Activated CD4-positive, alpha-beta memory T cell treated with anti-CD3 and anti-CD28 coated beads, Interleukin-2, amount 10 ng/mL, durations not matched to agents 7 days and 5 days (primary cell): ENCODE results near the gene TRPM3. TPM values are rescaled to one million over a fixed set of nuclear protein-coding genes. Genes with fewer than 3 reads are reported as not detected.

ENCODE experiments used
- CTCF ChIA-PET: fragments of 350-600 bp; sonication (Branson Sonifier 250); formaldehyde crosslinking; loops from one replicate; lab custom pipeline; 2021; ENCODE audit warnings: antibody characterized with exemption, inconsistent platforms; lab: Charles Lee
- POLR2A ChIA-PET: fragments of 350-600 bp; sonication (Branson Sonifier 250); formaldehyde crosslinking; loops from one replicate; lab custom pipeline; 2021; ENCODE audit warnings: antibody characterized with exemption; lab: Charles Lee
- DNase-seq: peaks from one replicate; pipeline ENCODE4 v3.0.0-alpha.2; 2020
- H3K27ac Mint-ChIP-seq: one replicate; pipeline ENCODE4 v1.8.0; 2021; ENCODE audit warnings: mild to moderate bottlenecking, mixed read lengths
- H3K27me3 Mint-ChIP-seq: one replicate; pipeline ENCODE4 v1.8.0; 2021; ENCODE audit warnings: mixed read lengths
- H3K36me3 Mint-ChIP-seq: one replicate; pipeline ENCODE4 v1.8.0; 2021; ENCODE audit warnings: low read depth, mixed read lengths
- H3K4me1 Mint-ChIP-seq: one replicate; pipeline ENCODE4 v1.8.0; 2021; ENCODE audit warnings: mixed read lengths
- H3K4me3 Mint-ChIP-seq: one replicate; pipeline ENCODE4 v1.8.0; 2021; ENCODE audit warnings: mild to moderate bottlenecking, mixed read lengths
- H3K9me3 Mint-ChIP-seq: one replicate; pipeline ENCODE4 v1.8.0; 2021; ENCODE audit warnings: mixed read lengths
- total RNA-seq, 2 experiments: library from RNA; stranded (reverse); gene quantifications; one replicate each; pipeline ENCODE4 v1.2.3, GENCODE V29; 2021

TRPM3 gene
- total RNA-seq, 2 experiments from 2014 or later = not detected

DNA sequence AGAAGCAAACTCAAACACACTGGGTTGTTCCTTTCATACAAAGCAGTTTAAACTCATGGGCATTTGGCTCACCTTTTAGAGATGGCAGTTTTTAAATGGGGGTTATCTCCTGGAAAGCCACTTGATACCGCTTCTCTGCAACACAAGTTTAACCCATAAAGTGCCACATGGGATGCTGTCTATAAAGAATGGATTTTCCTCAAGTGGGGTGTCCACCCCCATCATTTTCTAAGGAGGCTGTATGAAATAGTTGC, 528 bp upstream of the TRPM3 start:
- ChIA-PET POLR2A (no interaction called here), CTCF (no interaction called here)
- Mint-ChIP-seq H3K27me3 (peaks cover 6% of the 10 kb centered on the region), H3K36me3 (no peaks in the 10 kb centered on the region), H3K4me3 (no peak overlapping the region), H3K9me3 (no peaks in the 10 kb centered on the region), H3K4me1 (no peaks in the 10 kb centered on the region), H3K27ac (no peak overlapping the region)
- DNase-seq = no peak

DNA sequence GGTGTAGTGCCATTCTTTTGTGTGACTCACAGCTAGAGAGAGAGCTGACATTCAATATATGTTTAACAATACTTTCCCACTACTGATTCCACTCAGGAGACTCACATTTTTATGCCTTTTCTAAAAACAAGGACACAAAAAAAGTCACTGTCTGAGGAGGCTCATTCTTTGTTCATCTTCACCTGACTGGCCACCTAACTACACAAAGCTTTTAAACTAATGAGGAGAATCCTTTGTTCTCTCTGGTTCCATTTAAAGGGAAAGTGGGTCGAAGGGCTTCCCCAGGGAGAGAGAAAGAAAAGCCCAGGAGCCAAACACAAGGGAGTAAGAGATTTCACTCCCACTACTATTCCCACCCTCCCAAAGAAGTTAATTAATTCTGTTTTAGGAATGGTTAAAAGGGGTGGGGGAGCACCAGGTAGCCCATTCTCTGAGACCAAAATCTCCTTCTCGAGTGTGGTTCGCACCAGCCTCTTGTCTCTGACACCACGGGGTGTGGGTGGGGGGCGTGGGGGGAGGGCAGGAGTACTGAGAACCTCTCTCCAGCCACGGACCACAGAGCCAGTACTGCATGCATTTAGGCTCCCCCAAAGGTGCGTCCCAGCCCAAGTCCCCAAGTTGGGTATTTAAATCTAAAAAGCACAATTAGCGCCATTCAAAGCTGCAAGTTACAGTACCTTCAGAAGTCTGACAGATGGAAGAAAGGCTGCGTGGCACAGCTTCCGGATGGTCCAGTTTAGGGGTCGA, 747 bp downstream of the TRPM3 start:
- H3K4me3 Mint-ChIP-seq = no peak overlapping the region
- ChIA-PET POLR2A (no interaction called here), CTCF (no interaction called here)
- no peaks in the 10 kb centered on the region for H3K4me1 Mint-ChIP-seq
- DNase-seq = no peak
- H3K36me3 Mint-ChIP-seq = no peaks in the 10 kb centered on the region
- H3K9me3 Mint-ChIP-seq = no peaks in the 10 kb centered on the region
- no peak overlapping the region for H3K27ac Mint-ChIP-seq
- H3K27me3 Mint-ChIP-seq = peaks cover 6% of the 10 kb centered on the region

DNA sequence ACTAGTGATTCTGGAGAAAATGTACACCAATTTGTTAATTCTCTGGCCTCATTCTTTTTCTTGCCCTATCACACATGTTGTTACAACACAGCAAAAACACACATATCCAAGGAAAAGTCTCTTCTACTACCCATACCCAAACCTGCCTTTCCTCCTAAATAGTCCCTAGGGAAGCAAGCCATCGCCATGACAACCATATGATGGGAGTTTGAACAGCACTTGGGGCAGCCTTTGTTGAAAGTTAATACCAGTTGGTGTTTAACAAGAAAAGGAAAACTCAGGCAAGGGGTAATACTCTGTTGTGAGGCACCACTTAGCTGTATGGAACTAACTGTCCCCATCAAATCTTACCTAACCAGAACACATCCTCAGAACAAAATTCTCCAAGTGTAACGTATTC, 1.7 kb downstream of the TRPM3 start:
- no peaks in the 10 kb centered on the region for H3K4me1 Mint-ChIP-seq
- no peaks in the 10 kb centered on the region for H3K9me3 Mint-ChIP-seq
- H3K36me3 Mint-ChIP-seq = no peaks in the 10 kb centered on the region
- POLR2A ChIA-PET = no interaction called here
- no peak overlapping the region for H3K4me3 Mint-ChIP-seq
- DNase-seq = no peak
- CTCF ChIA-PET = no interaction called here
- H3K27me3 Mint-ChIP-seq = peaks cover 6% of the 10 kb centered on the region
- no peak overlapping the region for H3K27ac Mint-ChIP-seq

DNA sequence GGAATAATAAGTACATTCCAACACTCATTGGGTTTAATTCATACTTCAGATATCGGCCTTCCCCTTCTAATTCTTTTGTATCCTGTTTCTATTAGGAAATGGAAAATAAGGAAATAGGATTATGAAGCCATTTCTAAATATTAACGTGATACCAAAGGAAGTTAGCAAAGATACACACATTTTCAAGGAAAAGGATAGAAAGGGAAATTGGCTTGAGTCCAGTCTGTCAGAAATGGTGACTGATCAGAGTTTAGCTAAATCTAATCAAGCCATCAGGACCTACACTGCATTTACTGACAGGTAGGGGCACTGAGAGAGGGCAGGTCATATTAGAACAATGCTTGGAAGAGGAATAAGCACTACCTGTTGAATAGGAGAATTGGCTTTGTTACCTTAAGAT, 3.1 kb downstream of the TRPM3 start:
- CTCF ChIA-PET = no interaction called here
- H3K36me3 Mint-ChIP-seq = no peaks in the 10 kb centered on the region
- POLR2A ChIA-PET = no interaction called here
- no peak overlapping the region for H3K4me3 Mint-ChIP-seq
- peaks cover 6% of the 10 kb centered on the region for H3K27me3 Mint-ChIP-seq
- no peaks in the 10 kb centered on the region for H3K9me3 Mint-ChIP-seq
- no peak for DNase-seq
- no peaks in the 10 kb centered on the region for H3K4me1 Mint-ChIP-seq
- no peak overlapping the region for H3K27ac Mint-ChIP-seq

DNA sequence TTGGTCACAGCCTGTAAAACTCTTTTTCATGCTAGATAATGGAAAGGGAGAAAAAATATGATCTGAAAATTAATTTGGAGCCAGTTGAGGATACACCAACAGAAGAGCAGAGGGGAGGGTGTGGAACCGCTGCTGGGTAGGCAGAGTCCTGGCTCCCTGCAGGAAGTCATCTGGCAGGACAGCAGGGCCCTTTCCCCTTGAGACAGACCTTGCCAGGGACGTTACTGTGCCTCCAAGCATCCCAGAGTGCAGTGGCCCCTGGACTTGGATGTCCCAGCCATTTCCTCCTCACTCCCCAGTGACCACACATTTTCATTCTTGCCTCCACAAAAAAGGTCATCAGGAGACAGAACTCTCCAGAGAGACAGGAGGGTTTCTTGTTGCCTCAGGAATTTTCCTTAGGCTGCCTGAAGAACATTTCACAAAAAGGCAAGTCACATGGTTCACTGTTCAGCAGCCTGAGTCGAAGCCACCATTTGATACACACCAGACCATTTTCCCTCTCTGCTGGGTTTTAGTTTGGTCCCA, 5.9 kb downstream of the TRPM3 start:
- Mint-ChIP-seq H3K36me3 (no peaks in the 10 kb centered on the region), H3K27ac (no peak overlapping the region), H3K9me3 (no peaks in the 10 kb centered on the region), H3K27me3 (peaks cover 3% of the 10 kb centered on the region), H3K4me1 (no peaks in the 10 kb centered on the region), H3K4me3 (no peak overlapping the region)
- CTCF ChIA-PET = no interaction called here
- no peak for DNase-seq
- POLR2A ChIA-PET = no interaction called here

DNA sequence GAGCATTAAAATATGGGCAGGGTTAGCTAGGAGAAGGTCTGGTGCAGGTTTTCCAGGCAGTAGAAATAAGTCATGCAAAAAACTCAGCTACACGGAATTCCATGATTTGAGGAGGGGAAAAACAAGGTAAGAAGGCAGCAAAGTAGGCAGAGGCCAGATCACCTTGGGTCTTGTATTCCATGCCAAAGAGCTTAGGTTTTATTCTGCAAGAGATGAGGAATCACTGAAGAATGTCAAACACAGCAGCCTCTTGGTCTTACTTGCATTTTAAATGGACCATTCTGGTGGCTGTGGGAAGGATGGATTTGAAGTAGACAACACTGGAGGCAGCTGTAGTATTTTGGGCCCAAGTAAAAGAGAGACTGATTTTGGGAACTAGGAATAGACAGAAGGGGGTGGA, 8.6 kb downstream of the TRPM3 start:
- no peaks in the 10 kb centered on the region for H3K27me3 Mint-ChIP-seq
- no peaks in the 10 kb centered on the region for H3K4me1 Mint-ChIP-seq
- H3K9me3 Mint-ChIP-seq = no peaks in the 10 kb centered on the region
- no peak overlapping the region for H3K4me3 Mint-ChIP-seq
- H3K36me3 Mint-ChIP-seq = no peaks in the 10 kb centered on the region
- POLR2A ChIA-PET = no interaction called here
- H3K27ac Mint-ChIP-seq = no peak overlapping the region
- CTCF ChIA-PET = no interaction called here
- DNase-seq = no peak

DNA sequence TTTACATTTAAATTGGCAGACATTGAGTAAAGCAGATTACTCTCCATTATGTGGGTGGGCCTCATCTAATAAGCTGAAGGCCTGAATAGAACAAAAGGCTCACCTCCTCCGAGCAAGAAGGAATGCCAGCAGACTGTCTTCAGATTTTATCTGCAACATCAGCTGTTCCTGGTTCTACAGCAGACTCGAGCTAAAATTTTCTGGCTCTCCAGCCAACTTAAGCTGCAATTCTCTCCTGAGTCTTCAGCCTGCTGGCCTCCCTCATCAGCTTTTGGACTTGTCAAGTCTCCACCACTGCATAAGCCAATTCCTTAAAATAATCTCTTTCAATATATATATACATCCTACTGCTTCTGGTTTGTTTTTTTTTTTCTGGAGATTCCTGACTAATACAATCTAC, 12.5 kb downstream of the TRPM3 start:
- Mint-ChIP-seq H3K27me3 (no peaks in the 10 kb centered on the region), H3K36me3 (no peaks in the 10 kb centered on the region), H3K4me1 (no peaks in the 10 kb centered on the region), H3K4me3 (no peak overlapping the region), H3K9me3 (no peaks in the 10 kb centered on the region), H3K27ac (no peak overlapping the region)
- ChIA-PET CTCF (no interaction called here), POLR2A (no interaction called here)
- no peak for DNase-seq

DNA sequence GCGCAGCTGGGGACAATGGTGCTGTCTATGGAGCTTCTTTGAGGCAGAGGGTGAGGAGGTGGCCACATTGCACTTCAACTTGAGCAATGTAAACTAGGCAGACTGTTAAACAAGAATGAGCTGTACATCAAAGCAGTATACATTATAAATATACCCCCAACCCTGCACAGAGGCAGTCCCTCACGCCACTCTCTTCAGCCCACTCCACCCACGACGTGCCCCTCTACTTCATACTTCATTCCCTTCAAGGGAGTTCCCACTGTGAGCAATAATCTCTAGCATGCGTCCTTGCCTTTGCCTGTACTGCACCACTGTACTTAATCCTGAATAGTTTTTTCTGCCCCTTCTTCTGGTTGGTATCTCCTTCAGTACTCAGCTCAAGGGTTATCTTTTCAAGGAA, 14.4 kb downstream of the TRPM3 start:
- CTCF ChIA-PET = interaction anchor here (0.6 kb wide), 1 partner anchor 119 kb away, joined by 5 read pairs; no protein-coding TSS in a partner anchor
- Mint-ChIP-seq H3K4me3 (no peak overlapping the region), H3K4me1 (no peaks in the 10 kb centered on the region), H3K27me3 (no peaks in the 10 kb centered on the region), H3K27ac (no peak overlapping the region), H3K36me3 (no peaks in the 10 kb centered on the region), H3K9me3 (no peaks in the 10 kb centered on the region)
- POLR2A ChIA-PET = interaction anchor here (0.5 kb wide), 1 partner anchor 453 kb away, joined by 3 read pairs; no protein-coding TSS in a partner anchor
- DNase-seq = no peak

DNA sequence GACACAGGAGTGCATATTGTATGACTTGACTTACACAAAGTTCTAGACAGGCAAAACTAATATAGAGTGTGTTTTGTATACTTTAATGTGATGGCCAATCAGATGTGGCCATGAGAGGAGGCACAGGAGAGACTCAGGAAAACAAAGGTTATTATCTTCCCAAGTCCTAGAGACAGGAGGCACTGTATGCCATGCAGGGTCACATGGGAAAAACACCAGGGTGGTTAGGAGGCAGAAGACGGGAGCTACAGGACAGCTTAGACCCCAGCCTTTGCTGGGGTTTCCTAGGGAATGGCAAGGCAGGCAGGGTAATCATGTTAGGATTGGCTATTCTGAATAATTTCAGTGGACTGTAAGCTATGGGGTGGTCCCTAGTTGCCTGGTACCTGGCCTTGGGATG, 16.2 kb downstream of the TRPM3 start:
- ChIA-PET POLR2A (no interaction called here), CTCF (no interaction called here)
- Mint-ChIP-seq H3K4me1 (no peaks in the 10 kb centered on the region), H3K27ac (no peak overlapping the region), H3K27me3 (no peaks in the 10 kb centered on the region), H3K9me3 (no peaks in the 10 kb centered on the region), H3K36me3 (no peaks in the 10 kb centered on the region), H3K4me3 (no peak overlapping the region)
- no peak for DNase-seq

DNA sequence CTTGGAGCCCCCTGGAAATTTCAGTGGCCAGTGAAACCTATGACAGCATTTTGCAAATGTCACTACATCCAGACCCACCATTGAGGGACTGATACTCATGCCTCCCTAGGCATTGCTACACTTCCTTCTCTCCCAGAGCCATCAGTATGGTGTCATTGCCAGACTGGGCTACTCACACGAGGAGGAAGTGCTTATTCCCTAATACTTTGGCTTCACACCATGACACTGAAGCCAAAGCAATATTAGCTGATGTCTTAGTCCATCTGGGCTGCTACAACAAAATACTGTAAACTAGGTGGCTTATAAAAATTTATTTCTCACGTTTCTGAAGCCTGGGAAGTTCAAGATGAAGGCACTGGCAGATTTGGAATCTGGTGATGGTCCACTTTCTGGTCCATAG, 22.6 kb downstream of the TRPM3 start:
- Mint-ChIP-seq H3K27me3 (no peaks in the 10 kb centered on the region), H3K36me3 (no peaks in the 10 kb centered on the region), H3K9me3 (no peaks in the 10 kb centered on the region), H3K4me3 (no peak overlapping the region), H3K27ac (no peak overlapping the region), H3K4me1 (no peaks in the 10 kb centered on the region)
- no peak for DNase-seq
- POLR2A ChIA-PET = no interaction called here
- CTCF ChIA-PET = no interaction called here

DNA sequence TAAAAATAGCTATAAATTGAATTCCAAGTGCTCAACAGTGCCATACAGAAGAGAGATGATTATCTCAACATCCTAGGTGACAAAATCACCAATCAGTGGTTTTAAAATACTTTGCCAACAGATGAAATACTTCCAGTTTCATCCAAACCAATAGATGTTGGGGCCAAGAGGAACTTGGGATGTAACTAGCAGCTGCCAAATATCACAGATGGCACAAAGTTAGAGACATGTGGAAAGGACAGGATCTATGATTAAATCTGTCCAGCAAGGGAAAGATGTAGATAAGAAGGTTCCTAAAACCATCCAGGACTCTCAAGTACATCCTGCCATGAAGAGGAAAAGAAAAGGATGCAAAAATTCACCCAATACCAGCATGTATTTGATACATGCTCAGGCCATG, 23.8 kb downstream of the TRPM3 start:
- Mint-ChIP-seq H3K27me3 (no peaks in the 10 kb centered on the region), H3K4me1 (no peaks in the 10 kb centered on the region), H3K36me3 (no peaks in the 10 kb centered on the region), H3K9me3 (no peaks in the 10 kb centered on the region), H3K27ac (no peak overlapping the region), H3K4me3 (no peak overlapping the region)
- ChIA-PET POLR2A (no interaction called here), CTCF (no interaction called here)
- DNase-seq = no peak

DNA sequence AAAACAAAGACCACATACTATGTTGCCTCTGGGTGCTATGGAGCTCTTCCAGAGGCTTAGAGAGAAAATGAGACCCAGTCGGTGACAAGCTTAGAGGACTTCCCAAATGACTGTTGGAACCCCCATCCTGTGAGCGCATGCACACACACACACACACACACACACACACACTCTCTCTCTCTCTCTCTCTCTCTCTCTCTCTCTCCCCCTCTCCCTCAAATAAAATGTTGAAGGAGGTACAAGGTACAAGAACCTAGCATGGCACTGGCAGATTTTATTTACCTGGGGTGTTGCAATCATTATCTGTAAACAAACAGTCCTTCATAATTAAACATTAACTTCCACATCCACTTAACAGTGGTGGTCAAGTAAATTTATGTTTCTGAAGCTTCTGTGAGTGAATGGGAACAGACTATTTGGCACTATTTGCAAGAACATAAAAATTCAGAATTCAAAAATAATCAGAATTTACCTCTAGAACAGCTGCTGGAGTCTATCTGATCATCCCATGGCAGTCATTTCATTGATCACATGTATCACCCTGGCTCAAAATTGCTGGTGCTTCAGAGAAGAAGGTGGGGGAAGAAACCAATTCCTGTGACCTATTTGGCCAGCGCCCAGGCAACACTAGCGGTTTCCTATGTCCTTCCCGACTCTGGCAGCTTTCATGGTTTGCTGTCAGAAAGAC, 24.9 kb downstream of the TRPM3 start:
- Mint-ChIP-seq H3K27me3 (no peaks in the 10 kb centered on the region), H3K4me3 (no peak overlapping the region)

DNA sequence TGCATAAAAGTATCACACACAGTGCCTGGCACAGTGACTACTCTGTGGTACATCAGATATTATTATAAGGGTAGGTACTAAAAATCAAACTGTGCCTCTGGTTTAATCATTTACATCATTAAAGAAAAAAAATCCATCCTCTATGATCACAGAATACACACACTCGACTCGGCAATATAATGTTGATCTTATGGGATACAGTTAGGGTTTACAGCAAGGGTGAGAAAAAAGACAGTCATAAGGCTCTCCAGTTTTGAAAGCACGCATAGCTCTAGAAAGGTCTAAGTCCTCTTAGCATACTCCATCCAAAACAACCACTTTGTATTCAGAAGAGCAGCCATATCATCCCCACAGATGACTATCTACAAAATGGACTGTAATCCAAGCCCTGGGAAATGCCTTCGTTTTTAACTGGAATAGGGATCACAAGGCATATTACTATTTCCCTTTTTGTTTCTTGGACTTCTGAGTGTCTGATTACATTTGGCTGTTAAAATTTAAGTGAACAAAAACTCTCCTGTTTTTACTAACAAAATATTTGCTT, 26.6 kb downstream of the TRPM3 start:
- Mint-ChIP-seq H3K4me3 (no peak overlapping the region), H3K4me1 (no peaks in the 10 kb centered on the region), H3K36me3 (no peaks in the 10 kb centered on the region), H3K27ac (no peak overlapping the region), H3K27me3 (no peaks in the 10 kb centered on the region), H3K9me3 (no peaks in the 10 kb centered on the region)
- CTCF ChIA-PET = no interaction called here
- no peak for DNase-seq
- POLR2A ChIA-PET = no interaction called here

More for the DNA sequence above, 24.9 kb downstream of the TRPM3 start:
- ChIA-PET CTCF (no interaction called here), POLR2A (no interaction called here)
- Mint-ChIP-seq H3K27ac (no peak overlapping the region), H3K36me3 (no peaks in the 10 kb centered on the region), H3K4me1 (no peaks in the 10 kb centered on the region), H3K9me3 (no peaks in the 10 kb centered on the region)
- no peak for DNase-seq

DNA sequence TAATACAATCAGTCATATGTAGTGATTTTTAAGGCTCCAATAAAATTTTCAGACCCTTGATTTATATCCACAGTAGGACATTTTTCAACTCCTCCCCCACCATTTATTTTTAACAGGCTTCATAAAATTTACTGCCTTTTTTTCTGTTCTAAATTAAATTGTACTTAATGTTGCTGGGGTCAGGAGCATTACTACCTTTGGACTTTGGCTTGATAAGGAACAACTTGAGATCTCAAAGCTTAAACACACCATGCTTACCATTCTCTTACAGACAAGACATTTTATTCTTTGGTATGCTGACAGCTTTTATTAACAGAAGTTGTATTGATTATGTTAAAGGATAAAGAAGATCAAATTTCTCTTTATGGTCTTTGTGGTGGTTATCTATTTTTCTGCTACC, 30.5 kb downstream of the TRPM3 start:
- ChIA-PET CTCF (no interaction called here), POLR2A (no interaction called here)
- Mint-ChIP-seq H3K4me1 (no peaks in the 10 kb centered on the region), H3K27me3 (no peaks in the 10 kb centered on the region), H3K27ac (no peak overlapping the region), H3K9me3 (no peaks in the 10 kb centered on the region), H3K4me3 (no peak overlapping the region), H3K36me3 (no peaks in the 10 kb centered on the region)
- DNase-seq = no peak
